Ishikawa (cell line): ENCODE results near the gene THADA.

Experiments used
- CEBPB ChIP-seq: IDR thresholded peaks from 2 replicates; pipeline ENCODE4 v1.6.1; 2012
- CREB1 ChIP-seq: IDR thresholded peaks from 2 replicates; pipeline ENCODE4 v1.6.1; 2012; ENCODE audit warnings: low read depth
- EGR1 ChIP-seq: IDR thresholded peaks from 2 replicates; pipeline ENCODE4 v1.6.1; 2012
- EP300 ChIP-seq: IDR thresholded peaks from 2 replicates; pipeline ENCODE4 v1.6.1; 2012; ENCODE audit warnings: borderline replicate concordance
- FOXM1 ChIP-seq: IDR thresholded peaks from 2 replicates; pipeline ENCODE4 v1.6.1; 2012; ENCODE audit warnings: low read depth, borderline replicate concordance
- MAX ChIP-seq: IDR thresholded peaks from 2 replicates; pipeline ENCODE4 v1.6.1; 2012
- NFIC ChIP-seq: IDR thresholded peaks from 2 replicates; pipeline ENCODE4 v1.6.1; 2012
- RAD21 ChIP-seq: IDR thresholded peaks from 2 replicates; pipeline ENCODE4 v1.6.1; 2012; ENCODE audit warnings: low read depth
- REST ChIP-seq: IDR thresholded peaks from 2 replicates; pipeline ENCODE4 v1.6.1; 2012; ENCODE audit warnings: low read depth, mild to moderate bottlenecking
- TAF1 ChIP-seq: IDR thresholded peaks from 2 replicates; pipeline ENCODE4 v1.6.1; 2012; ENCODE audit warnings: low read depth, mild to moderate bottlenecking
- TCF12 ChIP-seq: IDR thresholded peaks from 2 replicates; pipeline ENCODE4 v1.6.1; 2012; ENCODE audit warnings: low read depth
- TEAD4 ChIP-seq: IDR thresholded peaks from 2 replicates; pipeline ENCODE4 v1.6.1; 2012
- YY1 ChIP-seq: IDR thresholded peaks from 2 replicates; pipeline ENCODE4 v1.6.1; 2012; ENCODE audit warnings: low read depth
- ZBTB7A ChIP-seq: IDR thresholded peaks from 2 replicates; pipeline ENCODE4 v1.6.1; 2012; ENCODE audit warnings: low read depth
- TF ChIP-seq, protein P1 (sequence below): IDR thresholded peaks from 2 replicates; pipeline ENCODE4 v1.6.1; 2012

The THADA gene

GRCh38 chr2:43534569-43534968, 61.3 kb downstream of the THADA start:
- TF ChIP-seq REST (no peak), CREB1 (no peak), TAF1 (no peak), NFIC (no peak), EP300 (no peak), EGR1 (no peak), CEBPB (no peak)

DNA sequence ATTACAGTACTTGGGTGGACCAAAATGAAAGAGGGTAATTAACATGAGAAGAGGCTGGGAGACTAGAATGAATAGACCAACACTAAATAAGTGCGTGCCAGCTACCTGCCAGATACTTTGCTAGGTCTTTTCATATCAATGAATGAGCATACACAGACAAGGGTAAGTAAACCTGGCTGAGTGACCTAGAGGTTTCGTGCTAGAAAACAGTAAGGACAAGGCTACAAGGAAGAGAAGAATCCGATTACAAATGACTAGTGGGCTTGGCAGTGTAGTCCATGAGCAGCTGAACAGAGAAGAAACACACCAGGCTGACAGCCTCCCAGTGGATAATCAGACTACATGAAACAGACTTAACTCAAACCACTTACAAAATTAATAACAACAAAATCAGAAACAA, 64.6 kb downstream of the THADA start:
- TF ChIP-seq, protein P1, sequence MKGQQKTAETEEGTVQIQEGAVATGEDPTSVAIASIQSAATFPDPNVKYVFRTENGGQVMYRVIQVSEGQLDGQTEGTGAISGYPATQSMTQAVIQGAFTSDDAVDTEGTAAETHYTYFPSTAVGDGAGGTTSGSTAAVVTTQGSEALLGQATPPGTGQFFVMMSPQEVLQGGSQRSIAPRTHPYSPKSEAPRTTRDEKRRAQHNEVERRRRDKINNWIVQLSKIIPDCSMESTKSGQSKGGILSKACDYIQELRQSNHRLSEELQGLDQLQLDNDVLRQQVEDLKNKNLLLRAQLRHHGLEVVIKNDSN: no peak
- TF ChIP-seq CREB1 (no peak), EP300 (no peak), REST (no peak), MAX (no peak), FOXM1 (no peak), TCF12 (no peak), RAD21 (no peak), EGR1 (no peak), ZBTB7A (no peak), TEAD4 (no peak), YY1 (no peak)

GRCh38 chr2:43526994-43527393, 68.8 kb downstream of the THADA start:
- no peak for TF ChIP-seq EP300
- TF ChIP-seq TEAD4: no peak
- no peak for TF ChIP-seq MAX
- TF ChIP-seq ZBTB7A: no peak
- TF ChIP-seq TAF1: no peak
- no peak for TF ChIP-seq CEBPB
- no peak for TF ChIP-seq RAD21
- no peak for TF ChIP-seq CREB1
- TF ChIP-seq REST: no peak
- TF ChIP-seq NFIC: no peak
- TF ChIP-seq YY1: no peak
- no peak for TF ChIP-seq FOXM1
- TF ChIP-seq TCF12: no peak
- no peak for TF ChIP-seq EGR1
- TF ChIP-seq, protein P1: no peak

DNA sequence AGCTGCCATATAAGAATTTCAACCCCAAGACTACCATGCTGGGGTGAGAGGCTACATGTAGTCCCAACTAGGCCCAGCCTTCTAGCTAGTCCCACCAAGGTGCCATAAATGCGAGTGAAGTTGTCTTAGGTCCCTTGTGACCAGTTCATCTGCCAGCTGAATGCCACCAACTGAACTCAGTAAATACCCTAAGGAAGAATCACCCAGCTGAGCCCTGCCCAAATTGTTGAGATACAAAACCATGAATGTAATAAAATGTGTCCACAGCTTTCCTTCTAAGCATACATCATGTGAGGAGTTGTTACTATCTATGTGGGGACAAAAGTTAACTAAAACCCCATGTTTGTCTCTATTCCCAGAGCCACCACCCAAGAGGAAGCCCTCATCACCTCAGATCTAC, 70.3 kb downstream of the THADA start:
- no peak for TF ChIP-seq FOXM1
- no peak for TF ChIP-seq ZBTB7A
- TF ChIP-seq REST: no peak
- TF ChIP-seq TAF1: no peak
- TF ChIP-seq NFIC: no peak
- no peak for TF ChIP-seq RAD21
- TF ChIP-seq CEBPB: no peak
- TF ChIP-seq, protein P1: no peak
- no peak for TF ChIP-seq EGR1
- TF ChIP-seq EP300: no peak
- no peak for TF ChIP-seq YY1
- no peak for TF ChIP-seq CREB1
